ENCODE results near the gene MTHFD2.

- TF ChIP-seq CTCF (IDR thresholded peaks at IDR 0.05; ENCODE audit: poor library complexity), result no peak
- TF ChIP-seq EZH2 (IDR thresholded peaks at IDR 0.05; ENCODE audit: borderline replicate concordance), result no peak
Observed at GRCh38 chr2:74162951-74163350, 35.5 kb upstream of the MTHFD2 start.
